G401.6 (cell line): Measurements from ENCODE around the gene RPF1.
"Not testable (repeated sequence)": the region's sequence is repeated elsewhere in the genome, so short reads cannot be mapped to it uniquely, and the experiment has no call there.

Source experiments
- FAIRE-seq: peaks from 2 replicates; lab custom pipeline; 2012; peaks lifted over from hg19 to GRCh38; lab: Jason Lieb, UNC

RPF1 gene

GRCh38 chr1:84493747-84494146, 14.7 kb downstream of the RPF1 start:
- FAIRE-seq: no peak

GRCh38 chr1:84496498-84496897, 17.4 kb downstream of the RPF1 start:
- no peak for FAIRE-seq

DNA sequence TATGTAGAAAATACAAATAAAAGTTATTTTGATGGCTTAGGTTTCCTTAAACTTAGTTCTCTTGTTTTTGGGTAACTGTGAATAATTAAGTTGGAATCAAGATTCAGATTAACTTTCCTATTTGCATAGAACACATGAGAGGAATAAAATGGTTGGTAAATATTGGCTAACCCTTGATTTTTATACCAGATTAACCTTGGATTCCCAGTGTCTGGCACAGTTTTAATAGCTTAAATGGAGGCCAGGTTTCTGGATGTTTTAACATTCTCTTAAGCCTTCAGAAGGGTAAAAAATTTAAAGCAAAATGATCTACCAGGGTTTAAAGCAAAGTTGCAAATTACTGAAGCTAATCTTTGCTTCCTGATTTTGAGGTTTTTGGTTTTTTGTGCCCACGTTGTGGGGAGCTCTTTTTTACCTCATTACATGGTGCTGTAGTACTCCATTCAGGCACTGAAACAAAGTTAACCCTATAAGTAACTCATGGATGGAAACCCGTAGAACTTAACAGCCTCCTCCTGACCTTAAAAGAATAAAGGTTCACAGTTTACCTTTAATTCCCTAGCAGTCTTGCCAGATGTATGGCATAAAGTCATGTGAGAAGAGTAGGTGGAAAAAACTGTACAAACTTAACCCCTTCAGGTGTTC, 18.7 kb downstream of the RPF1 start:
- no peak for FAIRE-seq

DNA sequence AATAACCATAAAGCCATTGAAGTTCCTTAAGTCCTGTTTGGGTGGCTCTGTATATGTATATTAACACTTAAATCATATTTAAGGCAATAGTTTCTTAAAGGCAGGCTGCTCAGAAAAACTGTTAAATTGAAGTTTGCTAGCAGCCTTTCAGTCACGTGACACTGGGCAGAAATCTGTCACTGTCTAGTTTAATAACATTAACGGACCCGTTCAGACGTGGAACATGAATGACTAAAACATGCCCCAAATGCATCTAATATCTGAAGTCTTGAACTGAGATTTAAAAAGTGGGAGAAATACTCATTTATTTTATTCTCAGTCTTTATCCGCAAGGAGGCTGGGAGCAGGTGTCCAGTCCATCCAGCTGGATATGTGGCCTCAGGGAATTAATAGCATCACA, 23.9 kb downstream of the RPF1 start:
- FAIRE-seq: no peak

GRCh38 chr1:84504580-84505492, 25.8 kb downstream of the RPF1 start:
- FAIRE-seq: no peak

- FAIRE-seq: no peak
Measured at GRCh38 chr1:84505493-84506001, 26.5 kb downstream of the RPF1 start.

DNA sequence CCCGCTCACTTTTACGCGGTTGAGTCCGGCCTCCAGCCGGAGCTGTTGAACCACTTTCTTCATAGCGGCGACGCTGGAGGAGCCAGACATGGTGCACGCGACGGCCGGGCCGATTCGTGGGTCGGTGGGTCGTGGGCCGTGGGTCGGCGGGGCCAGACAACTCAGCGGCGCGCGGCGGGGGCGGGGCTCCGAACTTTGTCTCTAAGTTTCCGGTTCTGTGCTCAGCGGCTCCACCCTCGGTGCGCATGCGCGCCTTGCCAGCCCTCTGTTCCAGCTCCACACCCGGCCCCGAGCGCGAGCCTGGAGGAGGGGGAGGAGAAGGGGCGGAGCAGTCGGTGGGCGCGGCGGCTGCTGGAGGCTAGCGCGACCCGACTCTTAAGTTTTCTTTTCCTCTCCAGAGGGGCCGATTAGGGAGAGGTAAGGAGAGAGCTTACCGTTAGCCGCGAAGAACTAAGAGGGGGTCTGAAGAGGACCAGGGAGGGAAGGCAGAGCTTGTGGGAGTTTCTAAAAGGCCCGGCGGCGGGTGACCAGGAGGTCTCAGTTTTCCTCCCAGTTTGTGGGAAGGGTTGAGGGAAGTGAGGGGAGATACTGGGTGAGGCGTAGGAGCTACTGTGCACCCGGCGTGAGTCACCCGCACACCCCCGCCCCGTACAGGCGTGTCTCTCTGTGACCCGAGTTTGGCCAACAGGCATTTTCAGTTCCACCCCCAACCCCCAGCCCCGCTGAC, 27.1 kb downstream of the RPF1 start, which contains the start of the genes GNG5 and SPATA1:
GNG5 (minus strand) TSS at position 580 of the 727 bp plus-strand sequence; CDS start at position 90, 490 bp downstream.
SPATA1 (plus strand) TSS at position 385 of the 727 bp plus-strand sequence. CDS start 9,974 bp downstream, outside the sequence.
- FAIRE-seq: peak; percentile 58

- no peak for FAIRE-seq
Measured at GRCh38 chr1:84506729-84507453, 27.8 kb downstream of the RPF1 start.

DNA sequence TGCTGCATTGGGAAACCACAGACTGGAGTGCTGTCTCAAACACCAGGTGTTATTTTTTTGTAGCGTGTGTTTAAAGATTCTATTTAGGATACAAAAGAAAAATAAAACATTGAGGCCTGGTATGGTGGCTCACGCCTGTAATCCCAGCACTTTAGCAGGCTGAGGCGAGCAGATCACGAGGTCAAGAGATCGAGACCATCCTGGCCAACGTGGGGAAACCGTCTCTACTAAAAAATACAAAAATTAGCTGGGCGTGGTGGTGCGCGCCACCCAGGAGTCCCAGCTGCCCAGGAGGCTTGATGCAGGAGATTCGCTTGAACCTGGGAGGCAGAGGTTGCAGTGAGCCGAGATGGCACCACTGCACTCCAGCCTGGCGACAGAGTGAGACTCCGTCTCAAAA, 28.8 kb downstream of the RPF1 start:
- not testable (repeated sequence) for FAIRE-seq

DNA sequence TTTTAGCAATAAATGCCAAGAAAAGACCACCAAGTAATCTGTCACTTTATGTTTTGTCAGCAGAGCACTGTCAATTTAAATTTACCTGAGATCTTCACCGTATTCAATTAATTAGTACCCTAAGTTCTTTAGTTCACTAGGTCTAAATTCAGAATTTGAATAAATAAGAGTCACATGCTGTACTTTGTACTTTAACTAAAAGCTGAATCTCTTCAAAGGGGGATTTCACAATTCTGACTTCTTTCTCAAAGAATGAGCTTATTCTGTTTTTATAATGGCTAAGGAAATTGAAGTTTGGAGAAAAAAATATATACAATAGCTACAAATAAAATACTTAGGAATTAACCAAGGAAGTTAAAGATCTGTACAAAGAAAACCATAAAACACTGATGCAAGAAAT, 29.4 kb downstream of the RPF1 start:
- FAIRE-seq: no peak

DNA sequence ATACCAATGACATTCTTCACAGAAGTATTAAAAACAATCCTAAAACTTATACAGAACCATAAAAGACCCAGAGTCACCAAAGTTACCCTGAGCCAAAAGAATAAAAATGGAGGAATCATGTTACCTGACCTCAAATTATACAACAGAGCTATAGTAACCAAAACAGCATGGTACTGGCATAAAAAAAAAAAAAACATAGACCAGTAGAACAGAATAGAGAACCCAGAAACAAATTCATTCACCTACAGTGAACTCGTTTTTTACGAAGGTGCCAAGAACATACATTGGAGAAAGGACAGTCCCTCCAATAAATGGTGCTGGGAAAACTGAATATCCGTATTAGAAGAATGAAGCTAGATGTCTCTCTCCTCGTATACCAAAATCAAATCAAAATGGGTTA, 30.0 kb downstream of the RPF1 start:
- FAIRE-seq: no peak

- FAIRE-seq: no peak
Measured at GRCh38 chr1:84510165-84510564, 31.1 kb downstream of the RPF1 start.

- no peak for FAIRE-seq
Measured at GRCh38 chr1:84510668-84511067, 31.6 kb downstream of the RPF1 start.

GRCh38 chr1:84524590-84524989, 45.5 kb downstream of the RPF1 start:
- no peak for FAIRE-seq

DNA sequence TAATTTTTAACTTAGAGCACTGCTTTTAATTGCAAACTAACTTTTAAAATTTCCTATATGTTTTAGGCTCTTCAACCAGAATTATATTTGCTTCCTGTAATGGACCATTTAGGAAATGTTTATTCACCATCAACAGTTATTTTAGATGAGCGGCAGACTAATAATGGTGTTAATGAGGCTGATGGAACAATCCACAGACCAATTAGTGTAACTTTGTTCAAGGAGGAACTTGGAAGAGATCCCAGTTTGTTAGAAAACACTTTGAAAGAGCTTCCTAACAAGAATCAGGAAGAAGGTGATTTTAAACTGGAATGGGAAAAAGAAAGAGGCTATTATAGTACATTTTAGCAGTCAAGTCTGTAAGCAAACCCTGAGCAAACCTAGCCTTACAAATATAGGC, 46.7 kb downstream of the RPF1 start:
- no peak for FAIRE-seq

- FAIRE-seq: no peak
Measured at GRCh38 chr1:84538599-84538998, 59.5 kb downstream of the RPF1 start.

DNA sequence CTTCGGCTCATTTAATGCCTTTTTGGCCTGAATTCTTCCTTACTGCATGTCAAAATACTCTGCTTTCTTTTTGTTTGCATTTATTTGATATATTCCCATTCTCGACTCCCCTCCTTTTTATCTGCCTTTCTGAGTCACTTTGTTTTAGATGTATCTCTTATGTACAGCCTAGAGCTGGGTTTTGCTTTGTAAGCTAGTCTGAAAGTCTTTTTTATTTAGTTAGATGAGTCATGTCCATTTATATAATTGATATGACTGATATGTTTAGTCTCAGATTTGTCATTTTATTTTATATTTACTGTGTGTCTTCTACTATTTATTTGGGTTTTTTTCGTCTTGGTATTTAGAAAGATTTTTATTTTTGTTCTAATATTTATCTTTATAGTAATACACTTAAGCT, 60.9 kb downstream of the RPF1 start:
- no peak for FAIRE-seq

- FAIRE-seq: no peak
Measured at GRCh38 chr1:84540759-84541158, 61.7 kb downstream of the RPF1 start.

- FAIRE-seq: peak; percentile 60
Measured at GRCh38 chr1:84541679-84542078, 62.6 kb downstream of the RPF1 start.
